Spinal cord (tissue), 10 donors: ENCODE measurements around the gene CAPN1. TPM values are rescaled to one million over a fixed set of nuclear protein-coding genes. Genes with fewer than 3 reads are reported as not detected.
"Not testable (repeated sequence)": the region's sequence is repeated elsewhere in the genome, so short reads cannot be mapped to it uniquely, and the experiment has no call there.

Experiments used
- DNase-seq, 6 donors: peaks; one replicate each; pipeline versions ENCODE4 v3.0.0 to v3.0.0-alpha.2; 2013 to 2015; ENCODE audit warnings: low spot score in 6 of 6, low read depth in 4 of 6
- H3K27ac ChIP-seq: one replicate; pipeline ENCODE4 v1.5.1; 2013; ENCODE audit warnings: low read depth, low read length, control low read depth
- H3K27me3 ChIP-seq: one replicate; pipeline ENCODE4 v1.6.1; 2013; ENCODE audit warnings: low read length; ENCODE audit not compliant: control insufficient read depth, insufficient read depth
- H3K36me3 ChIP-seq: one replicate; pipeline ENCODE4 v1.6.1; 2013; ENCODE audit warnings: low read length; ENCODE audit not compliant: control insufficient read depth, insufficient read depth
- H3K4me1 ChIP-seq: one replicate; pipeline ENCODE4 v1.6.1; 2013; ENCODE audit warnings: low read length; ENCODE audit not compliant: control insufficient read depth, insufficient read depth
- H3K4me3 ChIP-seq: one replicate; pipeline ENCODE4 v1.5.1; 2013; ENCODE audit warnings: low read depth, low read length, control low read depth
- H3K9me3 ChIP-seq: one replicate; pipeline ENCODE4 v1.6.1; 2013; ENCODE audit warnings: low read length; ENCODE audit not compliant: control insufficient read depth, insufficient read depth
- WGBS: methylation state at CpG from one replicate; pipeline ENCODE4 v1.1.5; 2013; ENCODE audit warnings: missing lambda C conversion rate; ENCODE audit not compliant: insufficient coverage; 5-methylcytosine and 5-hydroxymethylcytosine counted together
- polyA plus RNA-seq, 2 donors: library from polyadenylated mRNA; unstranded; fragments of 120-200 nt; gene quantifications; one replicate each; pipeline ENCODE4 v1.2.1, GENCODE V29; 2013; ENCODE audit not compliant: insufficient read length in 2 of 2
- total RNA-seq, 2 donors: library from RNA; depleted of rRNA in 1 of 2; stranded (reverse); fragments of 120-200 nt in 1 of 2; fragments of >200 nt in 1 of 2; gene quantifications; one replicate each; pipeline versions ENCODE4 v1.2.3 to v1.2.4, GENCODE V29; 2013 to 2014
- donor health status: healthy.

CAPN1 gene
- total and polyA plus RNA-seq, 4 donors = 48.0 to 115 (median 84.4) TPM

- not testable (repeated sequence) for H3K27me3 ChIP-seq, H3K27ac ChIP-seq, H3K9me3 ChIP-seq, DNase-seq, H3K4me3 ChIP-seq, H3K4me1 ChIP-seq, H3K36me3 ChIP-seq
- 14% methylated on average over 1 of the region's 2 CpGs for WGBS
Observed at GRCh38 chr11:65174571-65175010, 7.1 kb upstream of the CAPN1 start.

GRCh38 chr11:65180877-65181568 is 705 bp upstream of the CAPN1 start:
- Histone ChIP-seq H3K36me3 (peaks cover 17% of the 10 kb centered on the region), H3K4me3 (peak overlapping the region; percentile 83), H3K4me1 (peaks cover 32% of the 10 kb centered on the region), H3K9me3 (no peaks in the 10 kb centered on the region), H3K27me3 (no peaks in the 10 kb centered on the region), H3K27ac (peak overlapping the region; percentile 57)
- DNase-seq = peak in 3 of 6 donors; percentile 41 to 83 (median 79)
- 0% methylated on average over 59 of the region's 60 CpGs for WGBS

- H3K4me3 ChIP-seq = peak overlapping the region; percentile 83
- H3K27me3 ChIP-seq = no peaks in the 10 kb centered on the region
- DNase-seq = peak in 2 of 6 donors; percentile 49 to 64
- peaks cover 32% of the 10 kb centered on the region for H3K36me3 ChIP-seq
- no peaks in the 10 kb centered on the region for H3K9me3 ChIP-seq
- WGBS = 48% methylated on average over 22 of the region's 23 CpGs
- peaks cover 32% of the 10 kb centered on the region for H3K4me1 ChIP-seq
- peak overlapping the region; percentile 75 for H3K27ac ChIP-seq
Observed at GRCh38 chr11:65182258-65183170, 786 bp downstream of the CAPN1 start.

- peaks cover 40% of the 10 kb centered on the region for H3K36me3 ChIP-seq
- H3K27me3 ChIP-seq = no peaks in the 10 kb centered on the region
- peaks cover 32% of the 10 kb centered on the region for H3K4me1 ChIP-seq
- 78% methylated on average over 16 of the region's 19 CpGs for WGBS
- no peak overlapping the region for H3K27ac ChIP-seq
- H3K4me3 ChIP-seq = no peak overlapping the region
- no peaks in the 10 kb centered on the region for H3K9me3 ChIP-seq
- no peak for DNase-seq
Observed at GRCh38 chr11:65183201-65183891, 1.6 kb downstream of the CAPN1 start.

- H3K9me3 ChIP-seq = no peaks in the 10 kb centered on the region
- no peak overlapping the region for H3K27ac ChIP-seq
- H3K4me3 ChIP-seq = no peak overlapping the region
- WGBS = 32% methylated on average over 18 of the region's 22 CpGs
- peaks cover 32% of the 10 kb centered on the region for H3K4me1 ChIP-seq
- H3K27me3 ChIP-seq = no peaks in the 10 kb centered on the region
- peaks cover 48% of the 10 kb centered on the region for H3K36me3 ChIP-seq
- DNase-seq = peak in 2 of 6 donors; percentile 45 to 81
Observed at GRCh38 chr11:65184146-65184545, 2.4 kb downstream of the CAPN1 start.

- Histone ChIP-seq H3K36me3 (peaks cover 58% of the 10 kb centered on the region), H3K27me3 (no peaks in the 10 kb centered on the region), H3K9me3 (no peaks in the 10 kb centered on the region), H3K27ac (no peak overlapping the region), H3K4me1 (peaks cover 32% of the 10 kb centered on the region), H3K4me3 (no peak overlapping the region)
- no peak for DNase-seq
- 86% methylated on average over 1 of the region's 2 CpGs for WGBS
Observed at GRCh38 chr11:65185171-65185570, 3.4 kb downstream of the CAPN1 start.

- Histone ChIP-seq H3K4me3 (no peak overlapping the region), H3K9me3 (no peaks in the 10 kb centered on the region), H3K36me3 (peaks cover 65% of the 10 kb centered on the region), H3K27me3 (no peaks in the 10 kb centered on the region), H3K4me1 (peaks cover 26% of the 10 kb centered on the region), H3K27ac (no peak overlapping the region)
- WGBS = 90% methylated on average over 17 of the region's 18 CpGs
- DNase-seq = no peak
Observed at GRCh38 chr11:65185869-65186341, 4.2 kb downstream of the CAPN1 start.

GRCh38 chr11:65186701-65187100 is 5.0 kb downstream of the CAPN1 start:
- Histone ChIP-seq H3K9me3 (no peaks in the 10 kb centered on the region), H3K4me3 (no peak overlapping the region), H3K36me3 (peaks cover 69% of the 10 kb centered on the region), H3K4me1 (peaks cover 24% of the 10 kb centered on the region), H3K27ac (no peak overlapping the region), H3K27me3 (no peaks in the 10 kb centered on the region)
- WGBS = 88% methylated on average over 9 of the region's 9 CpGs
- no peak for DNase-seq

GRCh38 chr11:65187146-65187675 is 5.5 kb downstream of the CAPN1 start:
- H3K9me3 ChIP-seq = no peaks in the 10 kb centered on the region
- no peak overlapping the region for H3K27ac ChIP-seq
- 93% methylated on average over 4 of the region's 6 CpGs for WGBS
- no peak overlapping the region for H3K4me3 ChIP-seq
- peaks cover 66% of the 10 kb centered on the region for H3K36me3 ChIP-seq
- H3K27me3 ChIP-seq = no peaks in the 10 kb centered on the region
- peaks cover 20% of the 10 kb centered on the region for H3K4me1 ChIP-seq
- no peak for DNase-seq
